HG03378 (cell line): ENCODE data around the gene RNF144B.
"Not testable (repeated sequence)": the region's sequence is repeated elsewhere in the genome, so short reads cannot be mapped to it uniquely, and the experiment has no call there.

Experiments used
- ATAC-seq: cut with Tn5 transposase; IDR thresholded peaks from one replicate; pipeline ENCODE4 v1.9.1; 2021; ENCODE audit warnings: mild to moderate bottlenecking, moderate library complexity; ENCODE audit not compliant: unreplicated experiment

RNF144B gene

GRCh38 chr6:18405477-18406293 is 18.5 kb downstream of the RNF144B start:
- no peak for ATAC-seq

- ATAC-seq, result no peak
Measured at GRCh38 chr6:18406955-18407749, 20.0 kb downstream of the RNF144B start.

- ATAC-seq, result not testable (repeated sequence)
Measured at GRCh38 chr6:18409602-18410001, 22.5 kb downstream of the RNF144B start.

- ATAC-seq, result no peak
Measured at GRCh38 chr6:18410412-18410811, 23.3 kb downstream of the RNF144B start.

- no peak for ATAC-seq
Measured at GRCh38 chr6:18412068-18412467, 24.9 kb downstream of the RNF144B start.

DNA sequence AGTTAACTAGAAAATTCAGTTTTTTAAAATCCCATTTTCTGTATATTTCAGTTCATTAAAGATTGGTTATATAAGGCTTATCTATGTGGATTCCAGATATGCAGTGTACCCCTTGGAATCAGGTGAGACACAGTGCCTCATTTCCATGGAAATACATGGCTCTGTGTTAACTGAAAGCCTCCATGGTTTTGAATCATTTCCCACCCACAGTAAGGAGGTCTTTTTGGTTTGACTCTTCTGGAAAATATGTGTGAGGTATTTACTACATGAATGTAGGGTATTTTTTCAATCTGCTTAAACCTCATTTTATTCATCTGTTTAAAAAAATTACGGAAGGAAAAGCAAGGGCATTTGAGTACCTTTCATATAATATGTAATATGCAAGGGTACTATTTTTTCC is 25.5 kb downstream of the RNF144B start:
- ATAC-seq, result no peak

DNA sequence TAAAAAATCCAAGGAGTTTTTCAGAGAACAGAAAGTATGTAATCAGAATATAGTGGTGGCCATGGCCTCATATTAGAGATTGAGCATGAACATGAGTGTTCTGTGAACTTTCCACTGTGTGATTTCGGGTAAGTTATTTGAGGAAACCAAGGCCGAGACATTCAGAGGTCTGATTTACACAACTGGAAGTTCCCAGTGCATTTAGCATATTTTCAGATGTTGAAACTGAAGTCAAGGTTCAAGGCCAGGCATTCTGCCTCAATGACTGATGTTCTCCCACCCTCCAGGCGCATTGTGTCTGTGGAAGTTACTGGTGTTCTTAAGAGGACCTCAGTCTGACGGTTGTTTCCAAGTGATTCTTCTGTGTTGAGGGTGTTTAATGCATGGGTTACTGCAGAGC is 26.2 kb downstream of the RNF144B start:
- ATAC-seq, result no peak

DNA sequence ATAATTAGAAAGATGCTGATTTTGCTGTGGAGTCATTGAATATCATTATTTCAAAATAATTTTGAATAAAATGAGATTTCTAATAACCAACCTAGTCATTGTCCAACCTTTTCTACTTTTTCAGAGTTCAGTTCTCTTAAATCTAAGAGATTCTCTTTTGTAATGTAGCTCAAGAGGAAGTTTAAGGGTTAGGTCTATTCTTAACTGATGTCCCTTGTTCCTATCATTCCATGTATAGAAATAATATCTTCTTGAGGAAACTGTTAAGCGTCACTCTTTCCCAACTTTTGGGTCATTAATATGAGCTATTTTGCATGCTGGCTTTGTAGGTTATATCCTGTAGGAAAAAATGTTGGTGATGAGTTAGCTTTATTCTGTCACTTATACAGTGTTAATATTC is 27.0 kb downstream of the RNF144B start:
- no peak for ATAC-seq

DNA sequence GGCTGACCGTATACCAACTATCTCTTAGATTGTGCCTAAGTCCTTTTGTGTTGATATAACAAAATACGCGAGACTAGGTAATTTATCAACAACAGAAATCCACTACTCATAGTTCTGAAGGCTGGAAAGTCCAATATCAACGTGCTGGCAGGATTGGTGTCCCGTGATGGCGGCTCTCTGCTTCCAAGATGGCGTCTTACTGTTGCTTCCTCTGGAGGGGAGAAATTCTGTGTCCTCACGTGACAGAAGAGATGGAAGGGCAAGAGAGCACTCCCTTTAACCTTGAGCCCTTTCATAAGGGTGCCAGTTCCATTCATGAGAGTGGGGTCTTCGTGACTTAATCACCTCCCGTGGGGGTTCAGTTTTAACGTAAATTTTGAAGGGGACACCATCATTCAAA is 28.1 kb downstream of the RNF144B start:
- ATAC-seq, result no peak

DNA sequence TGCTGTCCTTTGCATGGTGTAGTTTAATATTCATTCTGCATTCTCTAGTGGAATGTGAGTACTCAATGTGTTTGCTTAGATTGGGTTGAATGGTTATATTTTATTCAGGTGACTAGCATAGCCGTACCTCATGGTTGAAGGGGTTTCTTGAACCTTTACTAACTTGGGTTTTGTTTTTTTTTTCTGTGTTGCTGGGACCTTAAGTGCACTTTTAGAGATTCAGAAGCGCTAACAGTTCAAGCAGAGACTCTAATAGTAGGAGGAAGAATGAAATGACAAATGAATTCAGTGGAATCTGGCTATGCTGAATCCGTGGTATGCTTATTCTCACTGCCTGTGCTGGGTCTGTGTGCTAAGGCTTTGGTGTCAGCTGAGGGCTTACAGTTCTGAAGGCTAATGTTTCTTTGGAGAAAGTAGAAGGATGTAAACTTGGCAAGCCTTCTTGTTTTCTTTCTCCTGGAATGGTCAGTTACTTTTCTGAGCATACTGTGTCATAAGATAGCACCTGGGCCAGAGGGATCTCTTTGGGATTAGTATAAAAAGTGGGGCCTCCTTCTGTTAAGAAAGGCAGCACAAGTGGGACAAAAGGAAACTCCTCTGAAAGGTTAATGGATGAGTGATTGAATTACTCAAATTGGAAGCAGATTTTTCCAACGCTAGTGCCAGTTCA is 28.7 kb downstream of the RNF144B start:
- no peak for ATAC-seq

DNA sequence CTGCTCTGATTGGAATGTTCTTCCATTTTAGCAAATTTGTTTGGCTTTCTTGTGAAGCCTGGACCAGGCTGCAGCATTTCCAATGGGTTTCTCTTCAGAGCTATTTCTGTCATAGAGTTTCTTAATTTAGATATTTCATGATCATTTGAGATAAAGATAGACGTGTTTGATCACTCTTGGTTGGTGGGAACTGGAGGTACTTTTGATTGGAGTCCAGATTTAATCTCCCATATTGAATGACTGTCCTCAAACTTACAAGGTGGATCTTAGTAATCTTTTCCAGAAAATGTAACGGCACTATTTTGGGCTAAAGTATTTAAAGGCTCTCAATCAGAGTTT is 29.2 kb downstream of the RNF144B start:
- ATAC-seq, result no peak

DNA sequence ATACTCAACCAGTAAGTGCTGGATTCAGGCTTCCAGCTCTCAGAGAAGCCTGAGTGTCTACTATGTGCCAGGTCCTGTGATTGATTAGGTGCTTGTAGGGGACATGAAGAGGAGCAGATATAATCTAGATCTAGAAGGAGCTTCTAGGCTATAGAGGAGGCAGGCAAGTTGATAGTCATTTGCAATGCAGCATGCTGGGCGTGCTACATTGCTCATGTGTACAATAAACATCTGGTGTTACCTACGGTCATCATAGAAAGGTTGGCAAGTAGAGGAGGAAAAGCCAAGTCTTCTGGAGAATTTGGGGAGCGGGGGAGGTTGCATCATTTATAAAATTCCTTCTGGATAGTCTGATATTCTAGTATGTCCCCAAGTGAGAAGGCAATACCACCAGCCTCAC is 33.2 kb downstream of the RNF144B start:
- ATAC-seq, result no peak

DNA sequence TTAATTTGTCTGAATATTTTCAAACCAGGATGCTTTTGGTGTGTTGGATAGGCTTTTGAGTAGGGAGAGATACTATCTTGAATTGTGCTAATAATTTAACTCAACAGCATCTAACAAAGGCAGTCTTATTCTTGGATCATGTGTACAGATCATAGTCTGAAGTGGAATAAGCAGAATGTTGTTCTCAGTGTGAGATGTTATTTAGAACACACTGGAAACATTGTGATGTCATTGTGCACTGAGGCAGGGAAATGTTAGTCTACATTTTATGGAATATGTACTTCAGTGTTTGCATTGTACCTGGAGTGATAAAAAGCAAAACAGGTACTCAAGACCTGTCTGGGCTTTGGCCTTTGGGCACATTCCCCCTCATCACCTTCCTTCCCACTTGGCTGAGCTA is 35.0 kb downstream of the RNF144B start:
- ATAC-seq, result no peak

- no peak for ATAC-seq
Measured at GRCh38 chr6:18423426-18423825, 36.3 kb downstream of the RNF144B start.

- no peak for ATAC-seq
Measured at GRCh38 chr6:18424201-18424600, 37.1 kb downstream of the RNF144B start.

- ATAC-seq, result no peak
Measured at GRCh38 chr6:18425218-18425617, 38.1 kb downstream of the RNF144B start.

GRCh38 chr6:18427296-18427695 is 40.1 kb downstream of the RNF144B start:
- no peak for ATAC-seq

DNA sequence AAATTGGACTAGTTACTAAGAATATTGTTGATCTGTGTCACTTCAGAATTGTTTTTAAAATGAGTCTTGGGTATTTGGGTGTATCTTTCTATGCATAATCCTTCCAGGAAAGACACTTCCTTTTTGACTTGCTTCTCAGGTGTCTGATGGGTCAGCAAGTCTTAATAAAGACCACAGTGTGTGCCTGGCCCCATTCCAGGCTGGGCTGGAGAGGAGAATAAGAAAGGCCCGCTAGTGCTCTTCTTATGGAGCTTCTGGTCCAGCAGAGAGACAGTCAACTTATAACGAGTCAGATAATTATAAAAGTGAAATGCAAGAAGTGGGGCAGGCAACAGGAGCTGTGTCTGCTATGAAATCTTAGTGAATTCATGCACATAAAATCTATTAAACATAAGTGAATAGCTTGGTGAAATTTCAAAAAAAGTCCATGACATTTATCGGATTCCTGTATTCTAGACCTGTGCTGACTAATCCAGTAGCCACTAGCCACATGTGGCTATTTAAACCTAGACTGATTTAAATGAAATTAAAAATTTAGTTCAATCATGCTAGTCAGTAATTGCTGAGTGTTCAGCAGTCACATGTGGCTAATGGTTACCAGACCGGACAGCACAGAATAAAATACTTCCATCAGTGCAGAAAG is 42.6 kb downstream of the RNF144B start:
- no peak for ATAC-seq

DNA sequence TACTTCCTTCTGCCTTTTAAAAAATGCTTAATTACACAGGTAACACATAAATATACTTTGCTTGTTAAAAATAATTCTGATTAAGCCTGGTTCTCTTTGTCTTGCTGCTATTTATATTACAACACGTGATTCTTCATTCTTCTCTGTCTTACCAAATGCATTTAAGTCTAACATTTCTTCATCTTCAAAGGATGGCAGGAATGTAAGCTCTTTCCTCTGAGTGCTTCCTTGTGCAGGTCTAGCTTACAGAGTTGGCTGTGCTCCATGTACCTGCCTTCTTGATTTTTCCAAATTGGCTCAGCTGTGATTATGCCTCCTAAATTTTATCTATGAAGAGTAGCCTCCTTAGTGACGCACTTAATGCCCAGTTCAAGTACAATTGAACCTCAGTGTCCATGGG is 44.4 kb downstream of the RNF144B start:
- no peak for ATAC-seq

DNA sequence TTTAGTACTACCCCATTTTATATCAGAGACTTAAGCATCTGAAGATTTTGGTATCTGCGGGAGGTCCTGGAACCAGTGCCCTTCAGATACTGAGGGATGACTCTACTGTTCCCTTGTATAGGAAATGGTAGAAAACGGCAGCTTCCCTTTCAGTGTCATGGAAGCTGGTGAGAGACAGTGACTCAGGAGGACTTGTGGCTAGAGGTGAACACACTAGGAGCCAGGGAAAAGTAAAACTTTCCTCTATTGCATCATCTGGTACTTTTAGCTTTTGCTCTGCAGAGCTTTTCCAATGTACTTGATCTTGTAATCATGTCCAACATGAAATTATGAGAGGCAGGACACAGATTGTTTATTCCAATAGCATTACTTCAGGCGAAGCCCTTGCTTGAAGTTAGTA is 45.0 kb downstream of the RNF144B start:
- ATAC-seq, result no peak

- no peak for ATAC-seq
Measured at GRCh38 chr6:18432619-18433018, 45.5 kb downstream of the RNF144B start.
